K562 (cell line): ENCODE data around the gene PKD1L1.

Source experiments
- PHF8 ChIP-seq: fragments of 200-600 bp; sonication (generic); IDR thresholded peaks from 2 replicates; pipeline ENCODE4 v1.6.1; 2012; ENCODE audit warnings: mixed run types, mild to moderate bottlenecking, inconsistent platforms, low read length, moderate library complexity, borderline replicate concordance
- POLR2A ChIP-seq: fragments of 450-650 bp; conservative IDR thresholded peaks from 2 replicates; pipeline ENCODE4 v1.6.1; 2016
- REST ChIP-seq, 2 experiments: fragments of 450-650 bp; formaldehyde crosslinking in 1 of 2; IDR thresholded peaks; 2 replicates each; pipeline versions ENCODE4 v1.4.0 to v1.6.1; 2014 to 2020; ENCODE audit warnings: mild to moderate bottlenecking in 2 of 2, borderline replicate concordance in 1 of 2, low read depth in 1 of 2
- ZNF274 ChIP-seq: IDR thresholded peaks from 2 replicates; pipeline ENCODE4 v1.6.1; 2011; ENCODE audit warnings: low read depth, mild to moderate bottlenecking, low read length, moderate library complexity, borderline replicate concordance
- TF ChIP-seq, protein P1 (sequence below): sonication (generic); formaldehyde crosslinking; IDR thresholded peaks from 2 replicates; pipeline ENCODE4 v1.8.1; 2022; ENCODE audit warnings: missing genetic modification reagents

- no peak for TF ChIP-seq REST (IDR thresholded peaks at IDR 0.05; ENCODE audit: borderline replicate concordance)
- TF ChIP-seq REST (CRISPR knock-in tag; IDR thresholded peaks at IDR 0.05; ENCODE audit: low read depth), result no peak
- TF ChIP-seq PHF8, result no peak
- no peak for TF ChIP-seq POLR2A
- TF ChIP-seq, protein P1, sequence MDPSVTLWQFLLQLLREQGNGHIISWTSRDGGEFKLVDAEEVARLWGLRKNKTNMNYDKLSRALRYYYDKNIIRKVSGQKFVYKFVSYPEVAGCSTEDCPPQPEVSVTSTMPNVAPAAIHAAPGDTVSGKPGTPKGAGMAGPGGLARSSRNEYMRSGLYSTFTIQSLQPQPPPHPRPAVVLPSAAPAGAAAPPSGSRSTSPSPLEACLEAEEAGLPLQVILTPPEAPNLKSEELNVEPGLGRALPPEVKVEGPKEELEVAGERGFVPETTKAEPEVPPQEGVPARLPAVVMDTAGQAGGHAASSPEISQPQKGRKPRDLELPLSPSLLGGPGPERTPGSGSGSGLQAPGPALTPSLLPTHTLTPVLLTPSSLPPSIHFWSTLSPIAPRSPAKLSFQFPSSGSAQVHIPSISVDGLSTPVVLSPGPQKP (CRISPR knock-in tag), result no peak
- no peak for TF ChIP-seq ZNF274
Observed at GRCh38 chr7:47758546-47758945, 189.7 kb downstream of the PKD1L1 start.
